ENCODE measurements around the gene MGAT3. TPM values are rescaled to one million over a fixed set of nuclear protein-coding genes. Genes with fewer than 3 reads are reported as not detected.

MGAT3 gene
- total RNA-seq, 1 donor from 2014 or later: 0.53 TPM

DNA sequence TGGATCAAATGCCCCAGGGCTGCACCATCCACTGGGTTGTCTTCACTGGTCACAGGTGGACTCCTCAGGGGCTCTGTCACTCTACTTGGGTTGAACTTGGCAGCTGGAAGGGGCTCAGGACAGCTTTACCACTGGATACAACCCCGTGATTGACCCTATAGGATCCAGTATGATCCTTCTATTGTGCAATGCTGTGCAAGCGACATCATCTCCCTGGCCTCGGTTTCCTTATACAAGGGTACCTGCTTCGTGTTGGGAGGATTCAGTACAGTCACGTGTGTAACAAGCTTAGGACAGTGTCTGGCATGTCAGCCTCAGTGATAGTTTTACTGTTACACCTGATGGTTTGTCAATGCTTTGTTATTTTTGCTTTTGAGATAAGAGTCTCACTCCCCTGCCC, 24.8 kb downstream of the MGAT3 start:
- Histone ChIP-seq H3K36me3 (ENCODE audit: control insufficient read depth, insufficient read depth, low read length) (no peaks in the 10 kb centered on the region), H3K4me3 (ENCODE audit: low read depth, low read length) (no peak overlapping the region), H3K27me3 (ENCODE audit: control insufficient read depth, insufficient read depth, low read length) (no peaks in the 10 kb centered on the region)
- FAIRE-seq (no peak), DNase-seq (ENCODE audit: low read depth) (no peak)
- TF ChIP-seq, protein P1, sequence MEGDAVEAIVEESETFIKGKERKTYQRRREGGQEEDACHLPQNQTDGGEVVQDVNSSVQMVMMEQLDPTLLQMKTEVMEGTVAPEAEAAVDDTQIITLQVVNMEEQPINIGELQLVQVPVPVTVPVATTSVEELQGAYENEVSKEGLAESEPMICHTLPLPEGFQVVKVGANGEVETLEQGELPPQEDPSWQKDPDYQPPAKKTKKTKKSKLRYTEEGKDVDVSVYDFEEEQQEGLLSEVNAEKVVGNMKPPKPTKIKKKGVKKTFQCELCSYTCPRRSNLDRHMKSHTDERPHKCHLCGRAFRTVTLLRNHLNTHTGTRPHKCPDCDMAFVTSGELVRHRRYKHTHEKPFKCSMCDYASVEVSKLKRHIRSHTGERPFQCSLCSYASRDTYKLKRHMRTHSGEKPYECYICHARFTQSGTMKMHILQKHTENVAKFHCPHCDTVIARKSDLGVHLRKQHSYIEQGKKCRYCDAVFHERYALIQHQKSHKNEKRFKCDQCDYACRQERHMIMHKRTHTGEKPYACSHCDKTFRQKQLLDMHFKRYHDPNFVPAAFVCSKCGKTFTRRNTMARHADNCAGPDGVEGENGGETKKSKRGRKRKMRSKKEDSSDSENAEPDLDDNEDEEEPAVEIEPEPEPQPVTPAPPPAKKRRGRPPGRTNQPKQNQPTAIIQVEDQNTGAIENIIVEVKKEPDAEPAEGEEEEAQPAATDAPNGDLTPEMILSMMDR (IDR thresholded peaks at IDR 0.05; ENCODE audit: insufficient read depth, low read length, severe bottlenecking): no peak

DNA sequence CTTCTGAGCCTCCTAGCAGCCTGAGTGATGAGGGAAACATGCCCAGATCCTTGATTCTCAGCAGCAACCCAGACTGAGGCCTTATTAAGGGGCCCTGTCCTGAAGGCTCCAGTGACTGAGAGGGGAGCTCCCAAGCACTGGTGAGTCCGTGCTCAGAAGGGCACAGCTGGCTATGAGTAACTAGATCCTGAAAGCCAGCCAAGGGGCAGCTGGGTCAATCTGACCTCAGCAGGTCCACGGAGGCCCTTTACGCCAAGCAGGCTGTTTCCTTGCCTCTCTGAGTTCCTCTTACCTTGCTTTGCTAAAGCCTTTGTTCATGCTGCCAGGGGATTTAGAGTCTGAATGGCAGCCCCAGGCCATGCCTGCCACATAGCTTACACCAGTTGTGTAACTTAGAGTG, 26.0 kb downstream of the MGAT3 start:
- DNase-seq (ENCODE audit: low read depth): no peak
- Histone ChIP-seq H3K36me3 (ENCODE audit: control insufficient read depth, insufficient read depth, low read length) (no peaks in the 10 kb centered on the region), H3K27me3 (ENCODE audit: control insufficient read depth, insufficient read depth, low read length) (no peaks in the 10 kb centered on the region), H3K4me3 (ENCODE audit: low read depth, low read length) (no peak overlapping the region)
- no peak for FAIRE-seq
- TF ChIP-seq, protein P1 (IDR thresholded peaks at IDR 0.05; ENCODE audit: insufficient read depth, low read length, severe bottlenecking): no peak

DNA sequence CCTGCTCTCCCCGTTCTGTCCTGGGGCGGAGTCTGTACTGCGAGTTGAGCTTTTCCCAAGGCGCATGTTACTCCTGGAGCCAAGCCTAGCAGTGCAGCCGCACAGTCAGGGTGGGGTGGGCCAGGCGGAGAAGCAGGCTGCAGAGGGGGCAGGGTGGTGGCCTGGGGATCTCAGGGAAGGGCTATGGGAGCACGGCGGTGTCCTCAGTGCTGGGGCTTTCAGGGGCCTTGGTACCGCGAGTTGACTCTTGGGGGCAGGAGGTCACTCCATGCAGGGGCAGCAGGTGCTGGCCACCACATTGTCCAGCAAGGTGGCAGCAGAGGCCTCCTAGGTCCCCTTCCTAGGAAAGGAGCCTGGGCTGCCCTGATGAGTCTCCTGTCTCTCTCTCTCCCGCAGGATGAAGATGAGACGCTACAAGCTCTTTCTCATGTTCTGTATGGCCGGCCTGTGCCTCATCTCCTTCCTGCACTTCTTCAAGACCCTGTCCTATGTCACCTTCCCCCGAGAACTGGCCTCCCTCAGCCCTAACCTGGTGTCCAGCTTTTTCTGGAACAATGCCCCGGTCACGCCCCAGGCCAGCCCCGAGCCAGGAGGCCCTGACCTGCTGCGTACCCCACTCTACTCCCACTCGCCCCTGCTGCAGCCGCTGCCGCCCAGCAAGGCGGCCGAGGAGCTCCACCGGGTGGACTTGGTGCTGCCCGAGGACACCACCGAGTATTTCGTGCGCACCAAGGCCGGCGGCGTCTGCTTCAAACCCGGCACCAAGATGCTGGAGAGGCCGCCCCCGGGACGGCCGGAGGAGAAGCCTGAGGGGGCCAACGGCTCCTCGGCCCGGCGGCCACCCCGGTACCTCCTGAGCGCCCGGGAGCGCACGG, 30.4 kb downstream of the MGAT3 start:
- Histone ChIP-seq H3K36me3 (ENCODE audit: control insufficient read depth, insufficient read depth, low read length) (no peaks in the 10 kb centered on the region), H3K4me3 (ENCODE audit: low read depth, low read length) (no peak overlapping the region), H3K27me3 (ENCODE audit: control insufficient read depth, insufficient read depth, low read length) (no peaks in the 10 kb centered on the region)
- no peak for FAIRE-seq
- TF ChIP-seq, protein P1 (IDR thresholded peaks at IDR 0.05; ENCODE audit: insufficient read depth, low read length, severe bottlenecking): no peak
- DNase-seq (ENCODE audit: low read depth): no peak

DNA sequence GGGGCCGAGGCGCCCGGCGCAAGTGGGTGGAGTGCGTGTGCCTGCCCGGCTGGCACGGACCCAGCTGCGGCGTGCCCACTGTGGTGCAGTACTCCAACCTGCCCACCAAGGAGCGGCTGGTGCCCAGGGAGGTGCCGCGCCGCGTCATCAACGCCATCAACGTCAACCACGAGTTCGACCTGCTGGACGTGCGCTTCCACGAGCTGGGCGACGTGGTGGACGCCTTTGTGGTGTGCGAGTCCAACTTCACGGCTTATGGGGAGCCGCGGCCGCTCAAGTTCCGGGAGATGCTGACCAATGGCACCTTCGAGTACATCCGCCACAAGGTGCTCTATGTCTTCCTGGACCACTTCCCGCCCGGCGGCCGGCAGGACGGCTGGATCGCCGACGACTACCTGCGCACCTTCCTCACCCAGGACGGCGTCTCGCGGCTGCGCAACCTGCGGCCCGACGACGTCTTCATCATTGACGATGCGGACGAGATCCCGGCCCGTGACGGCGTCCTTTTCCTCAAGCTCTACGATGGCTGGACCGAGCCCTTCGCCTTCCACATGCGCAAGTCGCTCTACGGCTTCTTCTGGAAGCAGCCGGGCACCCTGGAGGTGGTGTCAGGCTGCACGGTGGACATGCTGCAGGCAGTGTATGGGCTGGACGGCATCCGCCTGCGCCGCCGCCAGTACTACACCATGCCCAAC, 31.2 kb downstream of the MGAT3 start:
- FAIRE-seq (no peak), DNase-seq (ENCODE audit: low read depth) (no peak)
- Histone ChIP-seq H3K27me3 (ENCODE audit: control insufficient read depth, insufficient read depth, low read length) (no peaks in the 10 kb centered on the region), H3K4me3 (ENCODE audit: low read depth, low read length) (no peak overlapping the region), H3K36me3 (ENCODE audit: control insufficient read depth, insufficient read depth, low read length) (no peaks in the 10 kb centered on the region)
- TF ChIP-seq, protein P1 (IDR thresholded peaks at IDR 0.05; ENCODE audit: insufficient read depth, low read length, severe bottlenecking): no peak

DNA sequence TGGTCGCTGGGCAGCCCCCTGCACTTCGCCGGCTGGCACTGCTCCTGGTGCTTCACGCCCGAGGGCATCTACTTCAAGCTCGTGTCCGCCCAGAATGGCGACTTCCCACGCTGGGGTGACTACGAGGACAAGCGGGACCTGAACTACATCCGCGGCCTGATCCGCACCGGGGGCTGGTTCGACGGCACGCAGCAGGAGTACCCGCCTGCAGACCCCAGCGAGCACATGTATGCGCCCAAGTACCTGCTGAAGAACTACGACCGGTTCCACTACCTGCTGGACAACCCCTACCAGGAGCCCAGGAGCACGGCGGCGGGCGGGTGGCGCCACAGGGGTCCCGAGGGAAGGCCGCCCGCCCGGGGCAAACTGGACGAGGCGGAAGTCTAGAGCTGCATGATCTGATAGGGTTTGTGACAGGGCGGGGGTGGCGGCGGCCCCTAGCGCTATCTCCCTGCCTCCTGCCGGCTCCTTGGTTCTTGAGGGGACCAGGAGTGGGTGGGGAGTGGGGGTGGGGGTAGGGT, 31.8 kb downstream of the MGAT3 start:
- TF ChIP-seq, protein P1 (IDR thresholded peaks at IDR 0.05; ENCODE audit: insufficient read depth, low read length, severe bottlenecking): no peak
- DNase-seq (ENCODE audit: low read depth) (no peak), FAIRE-seq (no peak)
- Histone ChIP-seq H3K27me3 (ENCODE audit: control insufficient read depth, insufficient read depth, low read length) (no peaks in the 10 kb centered on the region), H3K4me3 (ENCODE audit: low read depth, low read length) (no peak overlapping the region), H3K36me3 (ENCODE audit: control insufficient read depth, insufficient read depth, low read length) (no peaks in the 10 kb centered on the region)

Data from bronchial epithelial cell (primary cell).